GM18907 (cell line): ENCODE measurements around the gene SLX9.
A peak's percentile ranks its signal among the peaks of the same experiment; 100 is the strongest.
"Not testable (repeated sequence)": the region's sequence is repeated elsewhere in the genome, so short reads cannot be mapped to it uniquely, and the experiment has no call there.

Experiments used
- ATAC-seq: cut with Tn5 transposase; IDR thresholded peaks from one replicate; pipeline ENCODE4 v1.9.1; 2021; ENCODE audit warnings: mild to moderate bottlenecking, moderate library complexity; ENCODE audit not compliant: unreplicated experiment

SLX9 gene

DNA sequence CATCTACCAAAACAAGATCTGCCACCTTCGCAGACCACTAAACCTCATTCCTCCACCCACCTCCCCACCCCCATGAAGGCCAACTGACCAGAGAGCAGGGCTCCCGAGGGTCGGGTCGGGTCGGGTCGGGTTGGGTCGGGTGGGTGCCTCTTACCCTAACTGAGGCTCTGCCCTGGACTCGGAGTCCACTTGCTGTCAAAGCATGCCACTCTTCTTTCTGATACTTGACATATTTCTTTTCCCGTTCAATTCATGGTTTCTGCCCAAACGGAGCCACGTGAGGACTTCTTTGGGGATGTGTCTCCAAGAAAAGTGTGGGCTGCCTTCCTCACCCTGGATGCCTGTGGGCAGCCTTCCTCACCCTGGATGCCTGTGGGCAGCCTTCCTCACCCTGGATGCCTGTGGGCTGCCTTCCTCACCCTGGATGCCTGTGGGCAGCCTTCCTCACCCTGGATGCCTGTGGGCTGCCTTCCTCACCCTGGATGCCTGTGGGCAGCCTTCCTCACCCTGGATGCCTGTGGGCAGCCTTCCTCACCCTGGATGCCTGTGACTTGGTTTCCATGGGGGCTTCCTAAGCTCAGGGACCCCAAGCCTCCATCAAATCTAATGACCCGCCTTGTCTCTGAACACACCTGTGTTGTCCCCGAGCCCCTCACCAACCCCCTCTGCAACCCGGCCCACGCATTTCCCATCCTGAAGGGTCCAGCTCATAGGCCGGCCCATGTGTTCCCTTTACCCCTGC is 11.2 kb upstream of the SLX9 start:
- ATAC-seq: not testable (repeated sequence)

DNA sequence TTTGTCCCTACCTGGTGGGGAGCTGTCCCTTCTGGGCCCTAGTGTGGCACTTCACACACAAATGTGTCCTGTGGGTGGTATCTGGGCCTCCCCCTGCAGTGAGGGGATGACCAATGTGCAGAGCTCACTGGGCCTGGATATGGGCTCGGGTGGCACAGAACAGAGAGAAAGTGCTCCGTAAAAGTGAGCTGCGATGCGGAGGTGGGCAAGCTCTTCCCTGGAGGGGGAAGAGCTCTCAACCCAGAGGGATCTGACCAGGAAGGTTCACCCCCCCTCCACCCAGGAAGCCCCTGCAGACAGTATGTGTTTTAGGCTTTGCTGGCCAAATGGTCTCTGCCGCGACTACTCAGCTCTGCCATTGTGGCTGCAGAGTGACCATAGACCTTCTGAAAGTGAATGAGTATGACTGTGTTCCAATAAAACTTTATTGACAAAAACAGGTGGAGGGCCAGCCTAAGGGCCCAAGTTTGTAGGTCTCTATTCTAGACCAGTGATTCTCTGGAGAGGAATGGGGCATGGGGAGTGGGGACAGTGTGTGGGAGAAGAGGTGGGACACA is 10.5 kb upstream of the SLX9 start:
- no peak for ATAC-seq

DNA sequence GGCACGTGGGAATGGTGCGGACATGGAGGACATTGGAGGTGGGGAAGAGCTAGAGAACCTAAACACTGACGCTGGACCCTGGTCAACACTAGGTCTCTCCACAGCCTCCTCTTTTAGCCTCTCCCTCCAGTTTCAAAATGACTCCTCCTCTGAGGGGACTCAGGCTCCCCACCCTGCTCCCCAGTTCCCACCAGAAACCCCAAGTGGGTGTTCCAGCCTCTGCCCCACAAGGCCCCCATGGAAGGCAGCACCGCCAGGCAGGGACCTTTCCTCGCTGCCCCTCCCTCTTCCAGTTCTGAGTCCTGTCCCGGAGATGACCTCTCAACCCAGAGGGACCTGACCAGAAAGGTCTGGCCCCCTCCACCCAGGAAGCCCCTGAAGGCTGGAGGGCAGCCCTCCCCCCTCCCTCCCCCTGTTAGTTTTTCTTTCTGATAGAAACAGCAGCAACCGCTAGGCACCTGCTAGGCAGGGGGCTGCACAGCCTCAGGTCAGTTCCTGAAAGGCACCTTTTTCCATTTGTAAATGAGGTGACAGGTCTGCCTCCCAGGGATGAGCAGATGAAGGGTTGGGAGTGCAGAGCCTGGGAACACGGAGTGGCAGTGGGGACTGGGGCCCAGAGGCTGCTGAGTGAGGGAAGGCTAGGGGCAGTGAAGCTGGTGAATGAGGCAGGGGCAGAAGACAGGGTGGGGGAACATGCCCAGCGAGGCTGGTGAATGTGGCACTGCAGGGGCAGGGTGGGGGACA is 9.9 kb upstream of the SLX9 start:
- ATAC-seq: no peak

- ATAC-seq: no peak
Measured at GRCh38 chr21:44930543-44930981, 9.3 kb upstream of the SLX9 start.

- no peak for ATAC-seq
Measured at GRCh38 chr21:44931137-44931500, 8.7 kb upstream of the SLX9 start.

- ATAC-seq: no peak
Measured at GRCh38 chr21:44931501-44932407, 8.1 kb upstream of the SLX9 start.

GRCh38 chr21:44932408-44933181 is 7.2 kb upstream of the SLX9 start:
- no peak for ATAC-seq

DNA sequence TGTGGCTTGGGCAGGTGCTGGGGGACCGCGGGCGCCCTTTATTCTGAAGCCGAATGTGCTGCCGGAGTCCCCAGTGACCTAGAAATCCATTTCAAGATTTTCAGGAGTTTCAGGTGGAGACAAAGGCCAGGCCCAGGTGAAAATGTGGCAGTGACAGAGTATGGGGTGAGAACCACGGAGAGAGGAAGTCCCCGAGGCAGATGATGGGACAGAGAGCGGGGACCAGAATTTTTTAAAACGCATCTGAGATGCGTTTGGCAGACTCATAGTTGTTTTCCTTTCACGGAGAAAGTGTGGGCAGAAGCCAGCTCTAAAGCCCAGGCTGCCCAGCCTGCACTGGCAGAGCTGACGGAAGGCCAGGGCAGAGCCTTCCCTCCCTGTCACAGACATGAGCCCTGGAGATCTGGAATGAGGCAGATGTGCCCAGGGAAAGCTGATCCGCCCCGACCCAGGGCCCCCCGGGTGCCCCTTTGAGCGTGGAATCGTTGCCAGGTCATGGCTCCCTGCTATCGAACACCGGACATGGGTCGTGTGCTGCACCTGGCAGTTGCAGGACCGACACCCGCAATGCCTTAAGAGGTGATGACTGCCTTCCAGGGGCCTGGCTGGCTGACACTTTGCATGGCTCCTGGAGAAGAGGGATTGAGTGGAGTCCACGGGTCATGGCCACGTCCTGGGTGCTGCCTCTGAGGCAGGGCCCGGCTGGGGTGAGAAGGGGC is 6.5 kb upstream of the SLX9 start:
- no peak for ATAC-seq

DNA sequence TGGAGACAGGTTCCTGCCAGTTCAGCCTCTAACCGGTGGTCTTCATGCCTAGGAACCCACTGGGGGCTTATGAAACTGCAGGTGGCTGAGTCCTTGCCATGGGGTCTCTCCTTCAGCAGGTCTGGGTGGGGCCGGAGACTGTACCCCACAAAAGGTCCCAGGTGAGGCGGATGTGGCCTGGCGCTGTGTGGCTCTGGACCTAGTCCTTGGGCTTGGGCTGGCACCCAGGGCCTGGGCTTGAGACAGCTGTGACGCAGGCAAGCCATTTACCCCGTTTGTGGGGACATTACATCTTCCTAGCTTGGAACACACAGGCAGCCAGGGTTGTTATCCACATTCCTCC is 5.9 kb upstream of the SLX9 start:
- no peak for ATAC-seq

DNA sequence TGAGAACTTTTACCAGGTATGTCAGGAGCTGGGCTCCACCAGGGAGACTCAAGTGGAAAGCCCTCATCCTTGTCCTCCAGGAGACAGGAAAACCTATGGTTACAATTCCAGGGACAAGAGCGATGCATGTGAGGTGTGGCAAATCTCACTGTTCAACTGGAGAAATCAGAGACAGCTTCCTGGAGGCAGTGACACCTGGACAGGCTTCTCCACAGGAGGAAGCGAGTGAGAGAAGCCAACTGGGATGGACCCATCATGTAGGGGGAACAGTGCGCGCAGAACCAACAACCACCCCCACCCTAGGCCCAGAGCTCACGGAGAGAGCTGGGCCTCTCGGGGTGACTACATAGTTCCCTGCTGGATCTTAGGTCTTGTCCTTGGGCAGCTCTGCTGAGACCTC is 5.6 kb upstream of the SLX9 start:
- no peak for ATAC-seq

- no peak for ATAC-seq
Measured at GRCh38 chr21:44934797-44935532, 4.9 kb upstream of the SLX9 start.

GRCh38 chr21:44935533-44935927 is 4.3 kb upstream of the SLX9 start:
- ATAC-seq: no peak

- no peak for ATAC-seq
Measured at GRCh38 chr21:44938772-44939531, 877 bp upstream of the SLX9 start.

- ATAC-seq: peak; percentile 45
Measured at GRCh38 chr21:44940116-44940631, 345 bp downstream of the SLX9 start.

DNA sequence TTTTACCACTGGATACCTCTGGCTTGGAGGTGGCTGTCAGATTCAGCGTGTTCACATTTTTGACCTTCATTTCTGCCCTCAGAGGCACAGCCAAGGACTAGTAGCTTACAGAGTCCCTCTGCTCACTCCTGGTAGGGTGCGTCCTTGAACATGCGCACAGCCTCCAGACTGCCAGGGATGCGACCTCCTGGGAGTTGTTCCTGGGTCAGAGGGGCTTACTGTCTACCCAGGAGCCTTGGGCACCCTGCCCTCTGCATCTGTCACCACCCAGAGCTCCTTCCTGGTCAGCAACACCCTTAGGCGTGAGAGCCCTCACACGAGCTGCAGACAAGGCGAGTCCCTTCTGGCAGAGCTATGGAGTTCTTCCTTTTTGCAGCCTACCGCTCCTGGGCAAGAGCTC is 1.7 kb downstream of the SLX9 start:
- no peak for ATAC-seq

GRCh38 chr21:44942566-44942965 is 2.7 kb downstream of the SLX9 start:
- no peak for ATAC-seq

DNA sequence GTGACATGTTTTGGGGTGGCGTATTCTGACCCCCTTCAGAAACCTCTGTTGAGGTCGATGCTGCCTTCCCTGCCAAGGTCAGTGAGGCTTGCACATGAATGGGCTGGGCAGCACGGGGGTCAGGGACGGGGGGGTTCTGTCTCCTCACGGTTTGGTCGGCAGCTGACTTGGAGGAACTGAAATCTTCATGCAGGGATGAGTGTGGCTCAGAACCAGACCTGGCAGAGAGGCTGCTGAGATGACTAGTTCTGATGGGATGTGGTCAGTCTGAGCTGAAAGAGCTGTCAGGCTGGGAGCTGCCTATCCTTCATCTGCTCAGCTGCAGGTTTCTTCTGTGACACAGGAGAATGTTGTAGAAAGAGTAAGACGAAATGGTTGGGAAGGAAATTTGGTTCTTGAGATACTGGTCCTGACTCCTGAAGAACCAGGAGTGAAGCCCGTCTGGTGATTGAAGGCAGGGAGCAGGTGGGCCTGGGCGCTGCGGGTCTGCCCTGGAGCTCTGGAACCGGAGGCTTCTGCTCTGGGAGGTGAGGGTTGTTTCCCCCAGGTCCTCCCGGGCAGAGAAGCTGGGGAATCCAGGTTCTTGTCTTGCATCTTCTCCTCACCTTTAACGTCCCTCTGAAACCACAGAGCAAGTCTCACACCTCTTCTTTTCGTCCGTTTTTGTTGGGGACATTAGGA is 3.3 kb downstream of the SLX9 start:
- no peak for ATAC-seq
